H1 (cell line): ENCODE measurements around the gene FCRL4.

Experiments
- BACH1 ChIP-seq: IDR thresholded peaks from 2 replicates; pipeline ENCODE4 v1.6.1; 2012; ENCODE audit warnings: low read length, improper control_type of control experiment
- CBX8 ChIP-seq: fragments of 300-800, 300-1000 bp; sonication (generic); IDR thresholded peaks from 2 replicates; pipeline ENCODE4 v1.7.1; 2016; ENCODE audit warnings: low read depth, low read length, borderline replicate concordance
- CHD1 ChIP-seq: IDR thresholded peaks from 2 replicates; pipeline ENCODE4 v1.6.1; 2012; ENCODE audit warnings: low read depth, low read length, improper control_type of control experiment
- CTCF ChIP-seq, 3 experiments: IDR thresholded peaks; 1 replicate in 2 of 3; 2 replicates in 1 of 3; pipeline versions ENCODE4 v1.5.1 to v1.6.1; 2011; ENCODE audit warnings: low read length in 3 of 3, mild to moderate bottlenecking in 3 of 3, inconsistent platforms in 2 of 3, low read depth in 1 of 3, moderate library complexity in 1 of 3; ENCODE audit not compliant: insufficient read depth in 1 of 3; ENCODE audit errors: control extremely low read depth in 1 of 3
- FOSL1 ChIP-seq: IDR thresholded peaks from 2 replicates; pipeline ENCODE4 v1.6.1; 2011; ENCODE audit warnings: mild to moderate bottlenecking, low read depth, low read length, moderate library complexity; ENCODE audit not compliant: insufficient read depth
- JUN ChIP-seq: IDR thresholded peaks from 2 replicates; pipeline ENCODE4 v1.6.1; 2011; ENCODE audit warnings: low read depth, mild to moderate bottlenecking, improper control_type of control experiment, low read length
- POLR2A ChIP-seq, 2 experiments: IDR thresholded peaks; 1 replicate in 1 of 2; 2 replicates in 1 of 2; pipeline ENCODE4 v1.6.1; 2011; ENCODE audit warnings: low read depth in 2 of 2, low read length in 2 of 2, mild to moderate bottlenecking in 2 of 2; ENCODE audit errors: control extremely low read depth in 1 of 2
- RAD21 ChIP-seq, 2 experiments: IDR thresholded peaks in 1 of 2; conservative IDR thresholded peaks in 1 of 2; 2 replicates each; pipeline ENCODE4 v1.6.1; 2011; ENCODE audit warnings: low read depth in 2 of 2, low read length in 2 of 2, improper control_type of control experiment in 1 of 2, inconsistent platforms in 1 of 2, mild to moderate bottlenecking in 1 of 2, moderate library complexity in 1 of 2
- RFX5 ChIP-seq: IDR thresholded peaks from 2 replicates; pipeline ENCODE4 v1.6.1; 2011; ENCODE audit warnings: low read depth, low read length, improper control_type of control experiment, borderline replicate concordance
- USF2 ChIP-seq: IDR thresholded peaks from 2 replicates; pipeline ENCODE4 v1.6.1; 2011; ENCODE audit warnings: low read length, improper control_type of control experiment
- YY1 ChIP-seq: IDR thresholded peaks from 2 replicates; pipeline ENCODE4 v1.6.1; 2011; ENCODE audit warnings: low read depth, mild to moderate bottlenecking, low read length
- ZNF274 ChIP-seq: IDR thresholded peaks from 2 replicates; pipeline ENCODE4 v1.7.0; 2012; ENCODE audit warnings: low read length, borderline replicate concordance; ENCODE audit errors: extremely low read depth

GRCh38 chr1:157532569-157532968 lies 65.3 kb downstream of the FCRL4 start:
- TF ChIP-seq POLR2A (IDR thresholded peaks at IDR 0.05; ENCODE audit: control extremely low read depth in 1 of 2, low read depth in 2 of 2, low read length in 2 of 2) = no peak
- no peak for TF ChIP-seq CTCF (IDR thresholded peaks at IDR 0.05; ENCODE audit: control extremely low read depth in 1 of 3, insufficient read depth in 1 of 3, low read depth in 1 of 3, low read length in 3 of 3)
- TF ChIP-seq BACH1 = no peak
- no peak for TF ChIP-seq ZNF274
- no peak for TF ChIP-seq RFX5
- TF ChIP-seq CBX8 = no peak
- no peak for TF ChIP-seq RAD21 (IDR thresholded peaks at IDR 0.05 in 1 of 2, conservative IDR thresholded peaks at IDR 0.05 in 1 of 2; ENCODE audit: low read depth in 2 of 2, low read length in 2 of 2)
- TF ChIP-seq CHD1 = no peak
- TF ChIP-seq JUN = no peak
- no peak for TF ChIP-seq FOSL1
- no peak for TF ChIP-seq YY1
- no peak for TF ChIP-seq USF2
